NCI-H128 (cell line): ENCODE measurements around the gene SPACA1.

Experiments
- DNase-seq: peaks from one replicate; lab custom pipeline; 2025; ENCODE audit not compliant: unreplicated experiment; lab: John Stamatoyannopoulos, UW

Gene SPACA1

DNA sequence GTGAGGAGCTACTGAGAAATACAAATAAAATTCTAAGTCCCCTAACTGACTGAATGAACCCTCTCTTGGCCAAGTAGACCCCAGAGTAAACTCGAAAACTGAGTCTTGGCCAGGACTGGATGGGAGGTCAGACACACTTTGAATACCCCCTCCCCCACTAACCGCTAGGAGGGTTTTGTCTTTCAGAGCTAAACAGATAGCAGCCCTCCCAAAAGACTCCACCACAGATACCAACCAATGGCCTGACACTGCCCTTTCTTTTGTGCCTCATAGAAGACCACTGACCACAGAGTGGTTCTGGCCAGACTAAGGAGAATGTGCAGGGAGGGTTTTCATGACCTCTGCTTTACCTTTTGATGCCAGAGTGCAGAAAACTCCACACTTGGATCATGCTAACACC, 42.1 kb downstream of the SPACA1 start:
- DNase-seq, result no peak

DNA sequence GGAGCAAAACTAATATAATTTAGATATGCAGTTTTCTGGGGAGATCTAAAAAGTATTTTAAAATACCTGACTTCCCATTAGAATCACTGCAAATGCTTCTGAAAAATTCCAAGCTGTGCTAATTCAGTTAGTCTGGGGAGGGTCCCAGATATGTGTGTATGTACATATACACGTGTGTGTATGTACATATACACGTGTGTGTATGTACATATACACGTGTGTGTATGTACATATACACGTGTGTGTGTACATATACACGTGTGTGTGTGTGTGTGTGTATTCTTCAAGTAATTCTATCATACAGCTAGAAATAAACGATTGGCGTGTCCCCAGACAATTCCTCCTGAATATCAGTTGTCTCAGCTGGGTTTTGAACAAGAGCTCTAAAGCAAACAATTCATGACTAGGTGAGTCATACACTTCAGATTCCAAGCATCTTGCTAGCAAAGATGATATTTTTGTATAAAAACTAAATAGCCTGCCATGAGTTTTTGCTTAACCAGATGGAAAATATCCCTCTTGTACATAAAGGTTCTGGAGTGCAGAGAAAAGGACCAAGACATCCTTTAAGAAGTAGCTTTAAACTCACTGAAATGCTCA, 58.2 kb downstream of the SPACA1 start:
- DNase-seq, result no peak

DNA sequence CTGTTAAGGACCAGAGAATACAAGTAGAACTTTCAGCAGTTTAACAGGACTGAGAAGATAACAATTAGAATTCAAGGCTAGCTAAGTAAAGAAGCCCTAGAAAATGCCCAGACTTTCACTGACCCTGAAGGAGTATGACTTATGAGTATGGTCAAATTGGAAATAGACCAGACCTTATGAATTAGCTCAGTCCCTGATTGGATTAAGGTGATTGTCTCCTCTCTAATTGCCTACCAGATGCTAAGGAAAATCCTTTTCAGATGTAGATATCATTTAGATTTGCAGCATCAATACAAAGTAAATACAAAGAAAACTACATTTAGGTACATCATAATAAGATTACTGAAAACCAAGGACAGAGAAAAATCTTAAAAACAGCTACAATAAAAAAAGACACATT, 59.6 kb downstream of the SPACA1 start:
- no peak for DNase-seq

DNA sequence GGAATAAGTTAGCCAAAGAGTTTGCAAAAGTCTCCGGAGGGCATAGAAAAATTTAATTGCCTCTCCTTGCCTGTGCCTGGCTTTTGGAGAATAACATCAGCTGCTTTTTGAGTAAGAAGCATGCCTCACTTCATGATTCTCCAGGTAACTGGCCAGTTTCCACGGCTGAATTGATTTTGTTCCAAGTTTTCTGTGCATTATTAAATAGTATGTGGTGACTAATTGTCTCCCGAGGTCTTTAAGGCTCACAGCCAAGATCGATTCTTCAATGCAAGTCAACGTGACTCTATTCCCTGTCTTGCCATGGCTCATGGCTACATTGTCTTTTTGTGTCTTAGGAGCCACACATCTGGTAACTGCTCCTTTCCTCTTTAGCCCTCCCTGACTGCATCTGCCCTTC, 64.3 kb downstream of the SPACA1 start:
- DNase-seq, result no peak

DNA sequence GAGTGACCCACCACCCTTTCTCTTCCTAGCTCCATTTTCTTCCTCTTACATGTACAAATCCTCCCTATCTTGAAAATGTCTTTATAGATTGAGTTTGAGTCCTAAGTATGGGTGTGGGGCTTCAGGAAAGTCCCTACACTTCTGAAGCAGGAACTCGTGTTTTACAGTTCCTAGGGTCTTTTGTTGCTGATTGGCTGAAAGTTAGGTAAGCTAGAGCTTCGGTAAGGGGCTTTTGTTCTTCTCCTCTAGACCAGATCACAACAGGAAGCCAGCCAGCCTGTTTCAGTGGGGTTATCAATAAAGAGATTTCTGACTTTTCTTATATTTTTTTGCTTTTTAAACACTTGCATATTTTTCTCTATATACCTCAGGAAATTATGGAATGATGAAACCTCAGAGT, 67.2 kb downstream of the SPACA1 start:
- DNase-seq, result no peak

DNA sequence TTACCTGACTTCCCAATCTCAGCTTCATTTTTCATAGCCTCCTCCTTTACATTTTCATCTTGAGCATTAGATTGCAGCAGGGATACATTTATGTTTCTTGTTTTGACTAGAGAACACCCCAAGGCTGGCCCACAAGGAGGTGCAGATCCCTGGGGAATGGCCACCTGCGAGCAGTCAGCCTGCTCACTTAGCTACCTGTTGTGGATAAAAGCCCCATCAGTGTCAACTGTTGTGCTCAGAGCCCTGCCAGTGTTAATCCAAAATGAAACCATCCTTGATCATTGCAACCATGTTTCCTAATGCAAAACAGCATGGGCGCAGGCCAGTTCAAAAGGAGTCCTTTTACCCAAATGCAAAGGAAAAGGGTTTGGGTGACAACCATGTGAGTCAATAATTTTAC, 67.7 kb downstream of the SPACA1 start:
- no peak for DNase-seq

DNA sequence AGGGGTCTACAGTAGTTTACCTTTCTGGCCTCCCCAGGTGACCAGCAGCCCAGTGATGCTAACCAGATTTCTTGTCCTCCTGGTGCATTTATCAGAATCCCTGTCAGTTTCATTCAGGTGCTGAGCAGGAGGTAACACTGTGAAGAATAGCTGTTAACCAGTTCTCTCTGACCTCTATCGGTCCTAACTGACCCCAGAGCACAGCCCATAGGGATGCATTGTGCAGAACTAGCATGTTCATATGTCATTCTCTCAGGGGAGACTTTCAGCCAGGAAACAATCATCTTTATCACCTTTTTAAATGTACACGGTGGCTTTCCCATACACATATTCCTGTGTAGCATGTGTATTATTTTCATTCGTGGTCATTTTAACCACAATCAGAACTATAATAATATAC, 68.6 kb downstream of the SPACA1 start:
- no peak for DNase-seq
